Hepatocyte (in vitro differentiated cells): Measurements from ENCODE around the gene XPO1.

ENCODE experiments used
- CTCF ChIP-seq: fragments of 200-600 bp; sonication (generic); IDR thresholded peaks from 2 replicates; pipeline ENCODE4 v1.5.1; 2016; ENCODE audit warnings: antibody characterized with exemption, mild to moderate bottlenecking; ENCODE audit not compliant: poor library complexity
- EZH2 ChIP-seq: fragments of 200-600 bp; sonication (generic); IDR thresholded peaks from 2 replicates; pipeline ENCODE4 v1.6.1; 2016; ENCODE audit warnings: antibody characterized with exemption, mild to moderate bottlenecking, borderline replicate concordance
- EZH2phosphoT487 ChIP-seq: fragments of 200-600 bp; sonication (generic); IDR thresholded peaks from one replicate; pipeline ENCODE4 v1.6.1; 2018; ENCODE audit warnings: antibody characterized with exemption, mild to moderate bottlenecking, low read depth, moderate library complexity; ENCODE audit not compliant: unreplicated experiment, severe bottlenecking

GRCh38 chr2:61478086-61478485 is 60.1 kb downstream of the XPO1 start:
- TF ChIP-seq CTCF: no peak
- TF ChIP-seq EZH2phosphoT487: no peak
- TF ChIP-seq EZH2: no peak
